B cell (primary cell): ENCODE data around the gene SNRNP70. TPM values are rescaled to one million over a fixed set of nuclear protein-coding genes. Genes with fewer than 3 reads are reported as not detected.
A peak's percentile ranks its signal among the peaks of the same experiment; 100 is the strongest.

Source experiments
- ATAC-seq: fragments of 200-7000 bp; cut with Tn5 transposase; one replicate; pipeline ENCODE4 v1.10.0; 2021; ENCODE audit warnings: low read depth, mild to moderate bottlenecking, moderate number of reproducible peaks, moderate library complexity
- CTCF ChIA-PET: fragments of 350-600 bp; sonication (Branson Sonifier 250); formaldehyde crosslinking; loops from one replicate; lab custom pipeline; 2021; ENCODE audit warnings: antibody characterized with exemption, inconsistent platforms; lab: Charles Lee
- POLR2A ChIA-PET: fragments of 350-600 bp; sonication (Branson Sonifier 250); formaldehyde crosslinking; loops from one replicate; lab custom pipeline; 2021; ENCODE audit warnings: antibody characterized with exemption; lab: Charles Lee
- DNase-seq: peaks from one replicate; pipeline ENCODE4 v3.0.0; 2013
- H2AFZ ChIP-seq: 2 replicates; pipeline ENCODE4 v1.6.1; 2012; ENCODE audit warnings: mild to moderate bottlenecking, low read depth, low read length; ENCODE audit not compliant: insufficient read depth, poor library complexity, severe bottlenecking
- H3K27ac ChIP-seq, 2 donors: 1 replicate in 1 of 2; 2 replicates in 1 of 2; pipeline ENCODE4 v1.5.1; 2012 to 2013; ENCODE audit warnings: low read length in 2 of 2, mild to moderate bottlenecking in 2 of 2, moderate library complexity in 1 of 2
- H3K27me3 ChIP-seq, 4 experiments: fragments of 200-600 bp in 1 of 4; sonication (generic) in 1 of 4; replicated peaks in 1 of 4; 1 replicate in 2 of 4; 2 replicates in 2 of 4; pipeline versions ENCODE4 v1.6.1 to v1.7.0; 2013 to 2016; ENCODE audit warnings: low read length in 3 of 4, mild to moderate bottlenecking in 2 of 4, mixed read lengths in 1 of 4, moderate library complexity in 1 of 4; ENCODE audit not compliant: insufficient read depth in 4 of 4, control insufficient read depth in 3 of 4; ENCODE audit errors: control extremely low read depth in 1 of 4
- H3K36me3 ChIP-seq, 2 experiments: replicated peaks in 1 of 2; 1 replicate in 1 of 2; 2 replicates in 1 of 2; pipeline versions ENCODE4 v1.6.1 to v1.7.1; 2013; ENCODE audit warnings: low read length in 1 of 2; ENCODE audit not compliant: insufficient read depth in 2 of 2, control insufficient read depth in 1 of 2; ENCODE audit errors: control extremely low read depth in 1 of 2, extremely low read depth in 1 of 2
- H3K4me1 ChIP-seq, 2 donors: fragments of 200-600 bp in 1 of 2; sonication (generic) in 1 of 2; 1 replicate in 1 of 2; 2 replicates in 1 of 2; pipeline versions ENCODE4 v1.5.1 to v1.6.1; 2013 to 2017; ENCODE audit warnings: low read length in 2 of 2; ENCODE audit not compliant: control insufficient read depth in 2 of 2, insufficient read depth in 2 of 2
- H3K4me2 ChIP-seq: replicated peaks from 2 replicates; pipeline ENCODE3; 2012; ENCODE audit warnings: mild to moderate bottlenecking, low read depth, low read length; ENCODE audit not compliant: poor library complexity, severe bottlenecking
- H3K4me3 ChIP-seq, 5 experiments: fragments of 200-600 bp in 1 of 5; sonication (generic) in 1 of 5; 1 replicate in 3 of 5; 2 replicates in 2 of 5; pipeline versions ENCODE4 v1.5.1 to v1.7.0; 2011 to 2016; ENCODE audit warnings: low read length in 4 of 5, mild to moderate bottlenecking in 4 of 5, low read depth in 2 of 5, control low read depth in 1 of 5, moderate library complexity in 1 of 5; ENCODE audit not compliant: insufficient read depth in 1 of 5; ENCODE audit errors: control extremely low read depth in 1 of 5, extremely low read depth in 1 of 5
- H3K79me2 ChIP-seq: fragments of 200-600 bp; sonication (generic); one replicate; pipeline ENCODE4 v1.6.0; 2016; ENCODE audit warnings: low read length; ENCODE audit not compliant: control insufficient read depth, insufficient read depth
- H3K9ac ChIP-seq: fragments of 200-600 bp; sonication (generic); 2 replicates; pipeline ENCODE4 v1.6.1; 2017; ENCODE audit warnings: mild to moderate bottlenecking, low read length, moderate library complexity
- H3K9me3 ChIP-seq, 3 donors: one replicate each; pipeline versions ENCODE4 v1.6.1 to v1.7.1; 2013; ENCODE audit warnings: low read length in 2 of 3; ENCODE audit not compliant: control insufficient read depth in 2 of 3, insufficient read depth in 1 of 3; ENCODE audit errors: control extremely low read depth in 1 of 3
- H4K20me1 ChIP-seq: 2 replicates; pipeline ENCODE4 v1.6.0; 2012; ENCODE audit warnings: mild to moderate bottlenecking, low read length; ENCODE audit not compliant: insufficient read depth, control insufficient read depth, poor library complexity, severe bottlenecking
- H3K27ac Mint-ChIP-seq: one replicate; pipeline ENCODE4 v1.8.0; 2021; ENCODE audit warnings: mixed read lengths
- H3K27me3 Mint-ChIP-seq: one replicate; pipeline ENCODE4 v1.8.0; 2021; ENCODE audit warnings: mixed read lengths
- H3K4me1 Mint-ChIP-seq: one replicate; pipeline ENCODE4 v1.8.0; 2021; ENCODE audit warnings: mixed read lengths
- H3K4me3 Mint-ChIP-seq: one replicate; pipeline ENCODE4 v1.8.0; 2021; ENCODE audit warnings: mixed read lengths
- H3K9me3 Mint-ChIP-seq: one replicate; pipeline ENCODE4 v1.8.0; 2022; ENCODE audit warnings: mixed read lengths; ENCODE audit not compliant: insufficient read depth
- CTCF ChIP-seq: fragments of 200-600 bp; IDR thresholded peaks from one replicate; pipeline ENCODE4 v1.8.0; 2022; ENCODE audit warnings: antibody characterized with exemption, mild to moderate bottlenecking
- EZH2 ChIP-seq: IDR thresholded peaks from 2 replicates; pipeline ENCODE4 v1.6.1; 2012; ENCODE audit warnings: borderline replicate concordance, low read depth, mild to moderate bottlenecking, moderate library complexity, low read length; ENCODE audit not compliant: insufficient read depth, poor library complexity, severe bottlenecking
- WGBS: methylation state at CpG from one replicate; pipeline ENCODE4 v1.1.5; 2013; ENCODE audit warnings: missing lambda C conversion rate; ENCODE audit not compliant: insufficient coverage; 5-methylcytosine and 5-hydroxymethylcytosine counted together
- intact Hi-C: fragments of 100-400 bp; cut with micrococcal nuclease; formaldehyde crosslinking; loops from one replicate; pipeline ENCODE4 v1.10.0; 2022
- polyA plus RNA-seq: library from polyadenylated mRNA; depleted of rRNA; stranded (reverse); fragments of >200 nt; gene quantifications from 2 replicates; pipeline ENCODE4 v1.2.3, GENCODE V29; 2012
- total RNA-seq, 2 donors: library from RNA; stranded (reverse); fragments of 120-200 nt in 1 of 2; gene quantifications; 1 replicate in 1 of 2; 2 replicates in 1 of 2; pipeline versions ENCODE4 v1.2.3 to v1.2.4, GENCODE V29; 2013 to 2022

The SNRNP70 gene
- total and polyA plus RNA-seq, 2 donors (not counting 1 experiment from before 2014, with no cell fraction given) = 598 to 954 TPM

GRCh38 chr19:49150106-49150943 is 65.1 kb downstream of the SNRNP70 start:
- 3% methylated on average over 43 of the region's 75 CpGs for WGBS
- H3K27ac ChIP-seq = no peak overlapping the region
- intact Hi-C loops = no loop called here
- DNase-seq (peak; percentile 65), ATAC-seq (peak; percentile 48)
- TF ChIP-seq CTCF (no peak), EZH2 (no peak)
- H3K4me2 ChIP-seq = peak overlapping the region; percentile 97
- peaks cover 0 to 67% (median 7%) of the 10 kb centered on the region in 3 donors for H3K9me3 ChIP-seq
- no peaks in the 10 kb centered on the region for H4K20me1 ChIP-seq
- Mint-ChIP-seq H3K4me3 (peak overlapping the region; percentile 89), H3K4me1 (peaks cover 42% of the 10 kb centered on the region), H3K27me3 (peaks cover 64% of the 10 kb centered on the region), H3K9me3 (no peaks in the 10 kb centered on the region), H3K27ac (peak overlapping the region; percentile 37)
- peak overlapping the region in 4 of 5 experiments; percentile 57 to 76 (median 61) for H3K4me3 ChIP-seq
- H3K4me1 ChIP-seq = peaks cover 44 to 48% of the 10 kb centered on the region in 2 donors
- H3K9ac ChIP-seq = peak overlapping the region; percentile 78
- POLR2A ChIA-PET = interaction anchor here (1.0 to 1.1 kb wide), 2 partner anchors 131 to 254 kb away, joined by 3 to 5 read pairs; no protein-coding TSS in a partner anchor
- no peaks in the 10 kb centered on the region for H3K79me2 ChIP-seq
- H2AFZ ChIP-seq = peak overlapping the region; percentile 74
- H3K36me3 ChIP-seq = no peaks in the 10 kb centered on the region
- peaks cover 0 to 77% (median 37%) of the 10 kb centered on the region in 4 experiments for H3K27me3 ChIP-seq
- CTCF ChIA-PET = interaction anchor here (1.3 to 1.4 kb wide), 2 partner anchors 36 to 44 kb away, joined by 3 to 4 read pairs; partner anchors contain the start of gene LIN7B

GRCh38 chr19:49150944-49151243 is 65.6 kb downstream of the SNRNP70 start:
- Histone ChIP-seq H3K27me3 (peaks cover 0 to 77% (median 34%) of the 10 kb centered on the region in 4 experiments), H3K4me2 (peak overlapping the region; percentile 97), H3K4me1 (peaks cover 40 to 44% of the 10 kb centered on the region in 2 donors), H2AFZ (peak overlapping the region; percentile 74), H3K27ac (no peak overlapping the region), H3K79me2 (no peaks in the 10 kb centered on the region), H3K9me3 (peaks cover 0 to 64% (median 7%) of the 10 kb centered on the region in 3 donors), H4K20me1 (no peaks in the 10 kb centered on the region), H3K4me3 (peak overlapping the region in 4 of 5 experiments; percentile 57 to 76 (median 61)), H3K9ac (peak overlapping the region; percentile 78), H3K36me3 (no peaks in the 10 kb centered on the region)
- Mint-ChIP-seq H3K27ac (no peak overlapping the region), H3K4me1 (peaks cover 39% of the 10 kb centered on the region), H3K9me3 (no peaks in the 10 kb centered on the region), H3K27me3 (peaks cover 64% of the 10 kb centered on the region), H3K4me3 (peak overlapping the region; percentile 89)
- POLR2A ChIA-PET = interaction anchor here (1.1 kb wide), 1 partner anchor 131 kb away, joined by 5 read pairs; no protein-coding TSS in a partner anchor
- DNase-seq (no peak), ATAC-seq (no peak)
- WGBS = 7% methylated on average over 6 of the region's 16 CpGs
- TF ChIP-seq EZH2 (no peak), CTCF (no peak)
- intact Hi-C loops = no loop called here
- CTCF ChIA-PET = interaction anchor here (0.7 to 1.7 kb wide), 4 partner anchors 36 to 190 kb away, joined by 3 to 4 read pairs (median 4); partner anchors contain the start of gene LIN7B
